NCI-H774 (cell line): Measurements from ENCODE around the gene COL11A2.

ENCODE experiments used
- DNase-seq: peaks from one replicate; lab custom pipeline; 2025; lab: John Stamatoyannopoulos, UW

Gene COL11A2

DNA sequence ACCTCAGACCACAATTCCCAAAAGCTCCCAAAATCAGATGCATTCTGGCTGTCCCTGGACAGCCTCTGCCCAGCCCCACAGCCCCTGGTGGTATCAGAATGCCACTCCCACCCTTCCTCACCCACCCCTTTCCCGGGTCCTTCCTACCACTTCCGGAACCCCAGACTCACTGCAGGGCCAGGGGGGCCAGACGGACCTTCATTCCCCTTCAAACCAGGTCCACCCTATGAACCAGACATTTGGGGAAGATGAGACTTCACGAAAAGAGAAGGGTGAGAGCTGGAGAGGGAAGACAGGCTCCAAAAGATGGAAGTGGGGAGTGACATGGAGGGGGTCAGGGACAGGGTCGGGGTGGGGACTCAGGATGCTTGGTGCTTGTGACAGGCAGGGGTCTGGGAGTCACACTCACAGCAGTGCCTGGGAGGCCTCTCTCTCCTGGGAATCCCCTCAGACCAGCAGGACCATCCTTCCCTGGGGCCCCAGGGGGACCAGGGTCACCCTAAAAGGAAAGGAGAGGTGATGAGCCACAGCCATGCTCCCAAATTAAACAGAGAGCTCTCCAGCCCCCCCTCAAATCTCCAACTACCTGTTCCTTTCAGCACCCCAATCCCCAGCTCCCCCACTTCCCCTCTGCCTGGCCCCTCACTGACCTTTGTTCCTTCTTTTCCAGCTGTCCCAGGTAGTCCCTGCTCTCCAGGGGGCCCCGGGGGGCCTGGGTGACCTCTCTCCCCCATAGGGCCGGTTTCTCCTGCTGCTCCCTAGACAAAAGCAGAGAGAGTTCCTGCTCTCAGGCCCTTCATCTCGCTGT is 20.2 kb downstream of the COL11A2 start:
- no peak for DNase-seq

DNA sequence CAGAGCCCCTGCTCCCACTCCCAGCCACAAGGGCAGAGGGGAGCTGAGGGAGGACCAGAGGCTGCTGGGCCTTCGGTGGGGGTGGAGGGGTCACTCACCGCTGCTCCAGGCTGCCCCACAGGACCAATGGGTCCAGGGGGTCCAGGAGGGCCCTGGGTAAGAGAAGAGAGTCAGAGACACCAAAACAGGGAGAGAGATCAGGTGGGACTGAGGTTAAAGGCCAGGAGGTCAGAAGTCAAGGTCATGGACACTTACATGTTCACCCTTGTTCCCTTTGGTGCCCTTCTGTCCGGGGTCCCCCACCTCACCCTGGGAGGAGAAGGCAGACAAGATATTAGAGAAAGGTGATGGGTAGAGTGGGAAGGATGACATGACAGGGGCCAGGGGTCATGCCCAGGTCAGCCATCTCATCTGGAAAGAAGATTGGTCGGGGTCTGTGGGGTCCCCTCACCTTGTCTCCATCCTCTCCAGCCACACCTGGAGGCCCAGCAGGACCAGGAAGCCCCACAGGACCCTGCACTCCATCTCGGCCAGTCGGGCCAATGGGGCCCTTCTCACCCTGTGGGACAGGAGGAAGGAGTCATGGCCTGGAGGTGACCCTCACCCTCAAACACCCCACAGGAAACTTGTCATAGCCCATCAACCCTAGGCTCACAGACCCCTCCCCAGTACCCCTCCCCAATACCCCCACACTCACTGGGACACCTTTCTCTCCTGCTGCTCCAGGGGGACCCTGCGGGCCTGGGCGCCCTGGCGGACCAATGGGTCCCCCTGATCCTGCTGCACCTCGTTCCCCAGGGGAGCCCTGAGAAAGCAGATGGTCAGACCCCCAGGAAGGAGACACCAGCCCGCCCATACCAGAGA is 21.0 kb downstream of the COL11A2 start:
- DNase-seq, result no peak

DNA sequence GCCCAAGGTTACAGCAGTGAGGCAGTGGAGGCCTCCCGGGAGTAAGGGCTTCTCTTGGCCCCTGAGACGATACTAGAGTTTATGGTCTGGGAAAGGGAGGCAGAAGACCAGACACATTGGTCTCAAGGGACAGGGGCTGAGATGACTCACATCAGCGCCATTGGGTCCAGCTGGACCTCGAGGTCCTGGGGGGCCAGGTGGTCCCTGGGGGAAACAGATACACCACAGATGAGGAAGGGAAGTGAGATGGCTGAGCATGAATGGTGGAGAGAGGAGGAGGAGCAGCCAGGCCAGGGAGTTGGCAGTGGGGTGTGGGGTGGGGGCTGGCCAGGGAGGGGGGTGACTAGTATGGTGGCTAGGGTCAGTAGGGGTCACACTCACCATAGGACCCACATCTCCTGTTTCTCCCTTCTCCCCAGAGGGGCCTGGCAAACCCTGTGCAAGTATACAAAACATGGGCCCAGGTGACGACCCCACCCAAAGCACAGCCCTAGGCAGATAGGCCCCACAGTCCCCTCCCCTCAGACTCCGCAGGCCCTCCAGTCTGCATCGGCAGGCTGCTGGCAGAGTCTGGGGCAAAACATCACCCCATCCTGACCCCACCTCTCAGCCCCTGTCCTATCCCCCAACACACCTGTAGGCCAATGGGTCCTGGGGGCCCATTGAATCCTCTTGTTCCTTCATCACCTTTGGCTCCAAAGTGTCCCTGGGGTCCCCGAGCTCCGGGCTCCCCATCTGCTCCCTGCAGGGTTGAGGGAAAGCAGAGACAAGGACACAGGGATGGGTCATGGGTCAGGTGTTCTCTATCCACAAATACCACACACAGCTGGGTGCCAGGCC is 21.9 kb downstream of the COL11A2 start:
- no peak for DNase-seq

DNA sequence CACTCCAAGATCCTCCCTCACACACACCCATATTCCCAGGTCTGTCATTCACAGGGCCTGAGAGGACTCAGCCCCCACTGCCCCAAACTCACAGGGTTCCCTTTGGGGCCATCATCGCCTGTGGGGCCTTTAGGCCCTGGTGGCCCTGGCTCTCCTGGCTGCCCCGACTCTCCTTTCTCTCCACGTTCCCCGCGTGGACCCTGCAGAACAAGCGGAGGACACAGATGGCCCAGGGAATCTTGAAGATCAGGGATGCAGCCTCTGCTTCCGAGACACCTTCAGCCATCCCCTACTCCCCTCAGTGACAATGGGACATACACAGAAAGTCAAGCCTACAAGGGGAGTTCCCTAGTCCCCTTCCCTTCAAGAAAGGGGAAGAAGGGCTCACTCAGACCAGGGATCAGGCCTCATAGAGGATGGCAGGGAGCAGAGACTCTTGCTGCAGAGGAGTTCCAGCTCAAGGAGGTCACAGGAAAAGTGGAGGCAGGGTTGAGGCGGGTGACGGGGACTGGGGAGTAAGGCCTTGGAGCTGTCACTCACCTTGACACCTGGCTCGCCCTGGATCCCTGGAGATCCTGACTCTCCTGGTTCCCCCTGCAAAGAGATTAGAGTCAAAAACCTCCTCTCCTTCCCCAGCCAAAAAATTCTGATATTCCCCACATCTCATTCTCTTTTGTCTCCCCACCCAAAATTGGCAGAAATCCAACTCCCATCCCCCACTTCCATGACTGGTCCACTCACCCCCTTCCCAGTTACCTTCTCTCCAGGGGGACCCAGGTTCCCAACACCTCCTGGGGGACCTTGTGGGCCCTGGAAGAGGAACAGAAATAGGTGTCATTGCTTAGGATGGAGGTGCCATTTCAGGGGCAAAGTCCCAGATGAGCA is 22.7 kb downstream of the COL11A2 start:
- no peak for DNase-seq

DNA sequence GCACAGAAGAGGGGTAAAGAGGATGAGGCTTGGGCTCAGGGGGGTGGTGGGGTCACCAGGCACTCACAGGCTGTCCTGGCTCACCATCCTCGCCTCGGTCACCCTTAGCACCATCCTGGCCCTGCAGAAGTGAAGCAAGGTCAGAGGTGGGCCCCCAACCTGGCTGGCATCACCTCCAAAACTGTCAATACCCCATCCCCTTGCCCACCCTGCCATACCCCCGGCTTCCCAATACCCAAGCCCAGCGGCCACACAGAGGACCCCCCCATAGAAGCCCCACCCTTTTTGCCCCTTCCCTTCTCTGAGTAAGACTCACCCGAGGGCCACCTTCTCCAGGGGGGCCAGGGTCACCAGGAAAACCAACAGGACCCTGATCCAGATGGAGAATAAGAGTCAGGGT is 23.6 kb downstream of the COL11A2 start:
- DNase-seq, result no peak

DNA sequence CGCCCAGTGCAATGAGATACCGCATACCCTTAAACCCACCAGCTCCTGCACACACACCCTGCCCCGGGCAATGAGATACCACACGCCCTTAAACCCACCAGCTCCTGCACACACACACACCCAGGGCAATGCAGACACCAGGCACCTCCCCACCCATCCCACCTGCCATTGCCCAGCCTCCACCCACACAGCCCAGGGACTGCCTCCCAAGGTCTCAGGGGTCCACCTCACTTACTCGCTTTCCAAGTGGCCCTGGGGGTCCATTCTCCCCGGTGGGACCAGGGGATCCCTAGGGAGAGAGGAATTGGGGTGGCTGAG is 24.0 kb downstream of the COL11A2 start:
- no peak for DNase-seq

DNA sequence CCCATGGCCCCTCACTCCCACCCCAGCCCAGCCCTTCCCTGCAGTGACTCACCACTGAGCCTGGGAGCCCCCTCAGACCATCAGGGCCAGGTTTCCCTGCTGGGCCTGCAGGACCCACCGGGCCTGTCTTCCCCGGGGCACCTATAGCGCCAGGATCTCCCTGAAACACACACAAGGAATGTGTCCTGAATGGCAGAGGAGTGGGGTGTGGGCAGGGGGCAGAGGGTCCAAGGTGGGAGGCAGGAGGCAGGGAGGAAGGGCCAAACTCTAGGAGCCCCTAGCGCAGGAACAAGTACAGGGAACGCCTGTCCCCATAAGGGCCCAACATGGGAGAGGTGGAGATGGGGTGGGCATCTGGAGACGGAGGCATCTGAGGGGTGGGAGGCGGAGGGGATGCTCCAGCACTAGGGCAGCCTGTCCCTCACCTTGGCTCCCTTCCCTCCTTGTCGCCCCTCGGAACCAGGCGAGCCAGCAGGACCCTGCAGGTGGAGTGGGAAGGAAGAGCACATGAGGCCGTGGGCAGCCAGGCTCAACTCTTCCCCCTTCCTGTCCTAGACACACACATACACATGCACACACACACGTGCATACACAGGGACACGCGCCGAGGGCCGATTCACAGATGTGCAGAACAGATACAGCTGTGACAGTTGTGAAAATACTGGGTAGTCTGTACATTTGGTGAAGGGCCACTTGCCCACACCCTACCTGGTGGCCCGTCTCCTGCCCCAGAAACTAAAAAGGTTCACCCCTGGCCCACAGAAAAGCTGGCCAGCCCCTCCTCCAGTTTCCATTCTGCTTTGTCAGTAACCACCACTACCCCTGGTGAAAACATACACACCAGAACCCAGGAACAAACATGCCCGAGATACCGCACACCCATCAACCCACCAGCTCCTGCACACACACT is 24.6 kb downstream of the COL11A2 start:
- no peak for DNase-seq

DNA sequence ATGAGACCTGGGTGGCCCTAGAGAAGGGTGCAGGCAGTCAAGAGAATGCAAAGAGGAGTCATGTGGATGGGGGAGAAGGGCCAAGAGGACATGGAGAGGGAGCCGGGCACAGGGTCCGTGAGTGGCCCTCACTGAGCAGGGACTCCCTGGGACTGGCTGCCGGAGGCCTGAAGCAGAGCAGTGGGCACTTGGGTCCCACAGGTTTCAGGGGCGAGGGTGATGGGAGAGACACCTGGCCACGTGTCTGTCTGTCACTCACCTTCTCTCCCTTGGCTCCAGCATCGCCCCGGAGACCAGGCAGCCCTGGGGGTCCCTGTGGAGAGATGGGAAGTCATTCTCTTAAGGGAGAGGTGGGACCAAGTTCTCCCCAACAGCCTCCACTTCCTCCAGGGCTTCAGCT is 25.5 kb downstream of the COL11A2 start:
- DNase-seq, result no peak

DNA sequence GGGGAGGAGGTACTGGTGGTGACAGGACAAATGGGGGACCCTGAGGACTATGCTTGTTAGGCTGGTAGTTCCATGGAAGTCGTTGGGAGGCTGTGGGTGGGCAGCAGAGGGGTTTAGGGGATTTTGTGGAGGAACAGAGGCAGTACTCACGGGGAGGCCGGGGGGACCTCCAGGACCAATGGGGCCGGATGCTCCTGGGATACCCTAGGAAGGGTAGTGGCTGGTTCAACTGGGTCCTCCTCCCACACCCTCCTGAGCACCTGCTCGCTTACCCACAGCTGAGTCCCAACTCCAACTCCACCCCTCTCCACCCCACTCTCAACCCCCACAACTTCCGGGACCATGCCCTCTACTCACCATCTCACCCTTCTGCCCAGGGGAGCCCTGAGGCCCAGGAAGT is 25.9 kb downstream of the COL11A2 start:
- no peak for DNase-seq

DNA sequence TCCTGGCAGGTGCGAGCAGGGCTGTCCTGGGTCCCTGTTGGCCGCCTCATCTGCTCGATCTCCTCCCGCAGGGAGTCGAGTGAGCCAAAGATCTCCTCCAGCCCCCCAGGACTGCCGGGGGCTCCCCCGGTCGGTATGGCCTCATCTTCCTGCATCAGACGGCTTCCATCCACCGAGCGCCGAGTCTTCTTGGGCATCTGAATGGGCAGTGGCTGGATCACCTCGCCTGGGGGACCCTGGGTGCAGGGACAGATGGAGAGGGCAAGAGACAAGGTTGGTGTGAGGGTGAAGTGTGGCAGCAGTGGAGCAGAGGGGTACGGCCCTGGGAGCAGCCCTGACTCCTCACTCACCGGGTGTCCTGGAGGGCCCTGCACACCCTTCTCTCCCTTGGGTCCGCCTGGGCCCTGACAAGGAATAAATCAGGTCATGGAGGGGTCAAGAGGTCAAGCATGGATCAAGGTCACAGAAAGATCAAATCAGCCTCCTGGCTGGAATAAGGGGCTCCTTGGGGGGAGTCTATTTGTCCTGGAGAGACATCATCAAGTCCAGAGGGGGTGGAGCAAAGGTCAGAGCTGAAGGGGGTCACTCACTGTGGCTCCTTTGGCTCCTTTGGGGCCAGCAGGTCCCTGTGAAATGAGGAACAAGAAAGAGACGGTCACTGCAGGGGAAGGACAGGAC is 26.5 kb downstream of the COL11A2 start:
- DNase-seq, result no peak

DNA sequence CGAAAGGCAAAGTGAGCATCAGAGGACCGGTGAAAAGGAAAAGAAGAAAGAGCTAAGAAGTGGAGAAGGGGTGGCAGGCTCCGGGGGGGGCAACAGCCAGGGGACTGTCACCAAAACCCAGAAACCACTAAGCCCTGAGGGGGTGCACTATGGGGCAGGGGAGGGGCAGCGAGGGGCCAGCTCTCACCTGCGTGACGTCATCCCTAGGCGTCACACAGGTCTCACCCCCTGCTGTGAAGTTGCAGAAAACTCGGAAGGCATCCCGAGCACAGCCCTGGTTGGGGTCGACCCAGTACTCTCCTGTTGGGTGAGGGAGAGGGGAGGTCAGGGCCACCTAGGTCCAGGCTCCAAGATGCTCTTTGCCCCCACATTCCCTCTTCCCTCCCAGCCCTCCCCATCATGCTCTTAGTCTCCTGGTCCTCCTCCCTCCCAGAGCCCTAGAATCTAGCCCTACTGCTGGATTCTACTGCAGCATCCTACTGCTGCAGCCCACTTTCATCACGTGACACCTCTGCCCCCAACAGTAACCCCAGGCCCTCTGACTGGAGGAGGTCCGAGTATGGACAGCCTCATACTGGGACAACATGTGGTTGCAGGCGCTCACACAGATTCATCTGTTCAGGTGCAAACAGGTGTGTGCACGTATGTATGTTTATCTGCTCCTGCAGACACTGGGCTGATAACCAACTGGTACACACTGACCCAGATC is 27.4 kb downstream of the COL11A2 start:
- no peak for DNase-seq

DNA sequence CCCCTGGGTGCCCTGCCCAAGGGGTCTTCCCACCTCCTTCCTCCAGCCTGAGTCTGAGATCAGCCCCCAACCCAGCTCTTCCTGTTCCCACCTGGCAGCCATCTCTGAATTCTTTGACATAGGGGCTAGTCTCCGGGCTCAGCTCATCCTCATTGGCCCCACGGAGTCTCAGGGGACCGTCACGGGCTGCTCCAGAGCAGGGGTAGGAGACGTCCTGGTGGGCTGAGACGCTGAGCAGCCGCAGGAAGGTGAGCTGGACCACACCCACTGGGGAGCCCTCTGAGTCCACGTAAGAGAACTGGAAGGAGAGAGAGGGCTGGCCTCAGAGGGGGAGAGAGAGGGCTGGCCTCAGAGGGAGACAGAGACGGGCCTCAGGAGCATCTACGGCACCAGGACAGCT is 28.1 kb downstream of the COL11A2 start:
- no peak for DNase-seq

DNA sequence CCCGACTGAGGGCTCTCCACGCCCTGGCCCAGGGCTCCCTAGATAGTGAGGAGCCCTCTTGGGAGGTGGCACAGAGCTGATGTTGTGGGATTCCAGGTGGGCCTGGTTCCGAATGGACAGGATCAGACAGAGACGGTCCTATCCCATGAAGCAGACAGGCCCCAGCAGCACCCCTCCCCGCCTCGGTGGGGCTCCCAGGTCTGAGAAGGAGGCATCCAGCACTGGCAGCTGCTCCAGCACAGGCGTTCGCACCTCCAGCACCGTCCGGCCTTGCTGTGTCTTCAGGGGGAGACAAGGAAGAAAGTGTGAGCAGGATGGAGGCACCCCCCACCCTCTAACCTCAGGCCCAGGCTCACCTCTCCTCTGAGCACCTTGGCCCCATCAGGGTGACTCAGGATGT is 28.7 kb downstream of the COL11A2 start:
- no peak for DNase-seq

DNA sequence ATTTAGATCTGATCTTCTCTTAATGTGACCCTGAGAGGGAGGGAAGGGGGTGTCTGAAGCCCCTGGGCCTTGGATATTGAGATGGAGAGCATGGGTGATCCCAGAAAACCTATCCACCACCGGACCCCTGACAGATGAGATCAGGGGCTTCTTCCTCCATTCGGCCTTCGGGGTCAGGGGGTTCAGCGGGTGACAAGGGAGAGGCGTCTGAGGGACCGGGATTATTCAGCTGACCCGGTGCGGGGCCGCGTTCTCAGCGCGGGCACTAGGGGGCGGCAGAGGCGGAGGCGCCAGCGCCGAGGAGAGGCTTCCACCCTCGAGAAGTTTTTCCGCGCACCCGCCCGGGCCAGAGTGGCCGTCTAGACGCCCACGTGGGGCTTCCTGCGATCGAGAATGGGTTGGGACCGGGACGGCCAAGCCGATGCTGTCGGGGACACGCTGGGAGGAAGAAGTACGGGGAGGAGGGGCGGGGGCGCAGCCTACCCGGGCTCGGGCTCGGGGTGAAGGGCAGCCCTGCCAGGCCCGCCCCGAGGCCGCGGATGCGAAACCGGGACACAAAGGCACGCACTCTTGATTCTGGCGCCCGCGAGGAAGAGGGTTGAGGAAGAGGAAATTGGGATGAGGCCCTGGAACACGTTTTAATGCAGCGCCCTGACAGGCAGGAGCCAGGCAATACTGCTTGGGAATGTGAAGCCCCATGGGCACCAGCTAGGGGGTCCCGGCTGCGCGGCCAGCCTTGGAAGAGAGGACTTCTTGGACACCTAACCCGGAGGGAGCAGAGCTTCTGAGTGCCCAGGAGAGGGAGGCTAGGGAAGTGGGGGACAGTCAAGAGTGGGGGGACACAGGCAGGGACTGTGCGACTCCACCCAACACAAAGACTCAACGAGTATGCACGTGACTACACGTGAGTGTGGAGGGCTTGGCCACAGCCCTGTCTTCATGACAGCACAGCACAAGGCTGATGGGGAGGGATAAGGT is 30.6 kb downstream of the COL11A2 start:
- peak; percentile 40 for DNase-seq

DNA sequence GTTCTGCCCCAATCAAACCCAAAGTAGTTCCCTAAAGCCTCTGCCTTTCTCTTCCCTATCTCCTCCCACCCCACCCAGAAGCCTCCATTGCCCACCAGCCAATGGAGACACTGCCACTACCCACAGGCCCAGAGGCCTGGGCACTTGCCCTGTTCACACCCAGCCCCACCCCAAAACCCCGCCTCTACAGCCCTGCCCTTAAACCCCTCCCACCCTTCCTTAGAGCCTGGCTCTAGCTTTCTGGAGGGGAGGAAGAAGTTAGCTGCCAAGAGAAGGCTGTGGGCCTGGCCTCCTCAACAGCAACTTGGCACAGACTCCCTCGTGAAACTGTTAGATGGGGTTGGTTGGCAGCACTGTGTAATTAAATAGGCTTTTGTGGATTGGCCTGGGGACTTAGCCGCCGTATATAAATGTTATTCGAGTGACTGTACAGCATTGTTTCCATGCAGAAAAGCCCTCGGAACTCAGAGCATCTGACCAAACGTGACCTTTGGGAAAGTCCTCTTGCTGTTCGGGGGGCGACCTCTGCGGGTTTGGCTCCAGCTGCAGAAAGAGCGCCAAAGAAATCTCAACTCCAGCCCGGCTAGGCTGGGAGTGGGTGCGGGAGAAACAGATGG is 31.4 kb downstream of the COL11A2 start:
- no peak for DNase-seq

DNA sequence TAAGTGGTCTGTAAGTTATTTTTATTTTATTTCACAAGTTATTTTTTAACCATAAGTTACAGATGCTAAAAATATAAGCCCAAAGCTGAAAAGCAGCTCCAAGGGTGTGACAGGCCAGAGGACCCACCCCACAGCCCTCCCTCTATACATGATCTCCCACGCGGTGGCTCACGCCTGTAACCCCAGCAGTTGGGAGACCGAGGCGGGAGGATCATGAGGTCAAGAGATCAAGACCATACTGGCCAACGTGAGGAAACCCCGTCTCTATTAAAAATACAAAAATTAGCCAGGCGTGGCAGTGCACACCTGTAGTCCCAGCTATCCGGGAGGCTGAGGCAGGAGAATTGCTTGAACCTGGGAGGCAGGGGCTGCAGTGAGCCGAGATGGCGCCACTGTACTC is 32.2 kb downstream of the COL11A2 start:
- DNase-seq, result no peak

DNA sequence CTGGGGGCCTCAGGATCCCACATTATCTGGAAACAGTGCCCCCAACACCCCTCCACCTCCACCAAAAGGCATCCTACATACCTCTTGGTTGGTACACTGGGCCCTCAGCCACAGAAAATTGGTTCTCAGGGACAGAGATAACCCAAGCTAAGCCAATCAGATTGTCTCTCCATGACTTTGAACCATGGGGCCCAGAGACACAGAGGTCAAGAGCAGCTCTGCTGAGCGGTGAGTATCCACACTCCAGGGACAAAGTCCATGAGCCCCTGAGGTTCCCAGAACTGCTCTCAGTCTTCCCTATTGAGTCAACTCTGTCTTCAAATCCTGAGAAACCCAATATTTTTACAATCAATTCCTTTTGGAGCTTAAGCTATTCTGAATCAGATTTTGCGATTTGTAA is 35.3 kb downstream of the COL11A2 start:
- DNase-seq, result no peak

DNA sequence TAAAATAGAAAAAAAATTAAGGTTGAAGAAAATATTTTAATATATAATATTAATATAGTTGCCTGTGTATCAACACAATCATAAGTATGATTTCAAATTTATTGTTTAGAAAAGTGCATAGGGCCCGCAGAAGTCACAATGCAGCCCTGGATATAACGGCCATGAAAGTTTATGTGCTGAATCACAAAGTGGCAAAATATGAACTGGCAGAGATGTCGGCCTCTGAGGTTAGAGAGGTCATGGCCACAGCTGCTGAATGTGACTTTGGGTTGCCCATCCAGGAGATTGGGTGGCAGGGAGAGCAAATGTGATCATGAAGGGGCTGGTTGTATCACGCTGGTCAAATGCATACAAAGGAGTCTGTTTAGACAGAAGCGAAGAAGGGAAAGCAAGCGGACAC is 35.7 kb downstream of the COL11A2 start:
- DNase-seq, result no peak
